Adrenal gland (tissue), 12 donors: ENCODE data around the gene HPSE2. TPM values are rescaled to one million over a fixed set of nuclear protein-coding genes. Genes with fewer than 3 reads are reported as not detected.

Source experiments
- DNase-seq, 7 donors: peaks; one replicate each; pipeline ENCODE4 v3.0.0-alpha.2; 2019 to 2020
- H3K27ac ChIP-seq, 5 donors: fragments of 200-600 bp; sonication (generic) in 4 of 5; 1 replicate in 3 of 5; 2 replicates in 2 of 5; pipeline versions ENCODE4 v1.5.1 to v1.8.0; 2016 to 2020; ENCODE audit warnings: mild to moderate bottlenecking in 1 of 5
- H3K27me3 ChIP-seq: fragments of 200-600 bp; 2 replicates; pipeline ENCODE4 v1.8.0; 2021
- H3K36me3 ChIP-seq, 2 donors: fragments of 200-600 bp; replicated peaks in 1 of 2; 1 replicate in 1 of 2; 2 replicates in 1 of 2; pipeline versions ENCODE4 v1.5.1 to v1.8.0; 2018 to 2022
- H3K4me1 ChIP-seq, 2 donors: fragments of 200-600 bp; replicated peaks in 1 of 2; 1 replicate in 1 of 2; 2 replicates in 1 of 2; pipeline versions ENCODE4 v1.5.1 to v1.8.0; 2018 to 2021
- H3K4me3 ChIP-seq, 4 donors: fragments of 200-600 bp; sonication (generic) in 3 of 4; one replicate each; pipeline ENCODE4 v1.5.1; 2016 to 2018
- H3K9me3 ChIP-seq, 3 donors: fragments of 200-600 bp; sonication (generic) in 1 of 3; replicated peaks in 1 of 3; 1 replicate in 2 of 3; 2 replicates in 1 of 3; pipeline versions ENCODE4 v1.5.1 to v1.8.0; 2016 to 2021
- POLR2A ChIP-seq, 2 donors: fragments of 450-650 bp; IDR thresholded peaks; one replicate each; pipeline ENCODE4 v1.6.1; 2017; ENCODE audit warnings: antibody characterized with exemption in 2 of 2, mild to moderate bottlenecking in 2 of 2, moderate library complexity in 1 of 2
- WGBS, 4 donors: extraction: QIAGEN DNeasy Blood & Tissue Kit in 2 of 4; methylation state at CpG; one replicate each; pipeline versions ENCODE4 v1.1.5 to v1.1.7; 2013 to 2017; 5-methylcytosine and 5-hydroxymethylcytosine counted together
- intact Hi-C, 2 donors: fragments of 100-400 bp; cut with DNase I; formaldehyde crosslinking; loops; one replicate each; pipeline versions ENCODE4 v1.14.1 to v1.15.0; 2022 to 2023
- polyA plus RNA-seq, 3 donors: library from polyadenylated mRNA; stranded (reverse); fragments of 200-250 nt in 2 of 3; fragments of 350-450 nt in 1 of 3; fragmentation: Illumina TruSeq in 1 of 3; extraction: RNeasy Lipid Tissue Mini Kit (QIAGEN cat#74804) in 1 of 3; gene quantifications; one replicate each; pipeline ENCODE4 v1.2.3, GENCODE V29; 2013 to 2014
- total RNA-seq, 9 donors: library from RNA; depleted of rRNA in 4 of 9; stranded (reverse); fragments of >200 nt in 4 of 9; fragments of 120-200 nt in 1 of 9; fragmentation: NEBNext Ultra II Directional in 1 of 9; extraction: Animal tissue kit (Norgen Biotek cat#: 25700) in 1 of 9; gene quantifications; one replicate each; pipeline versions ENCODE4 v1.1.0 to v1.2.4, GENCODE V29; 2013 to 2023
- TF ChIP-seq, protein P1 (sequence below), 6 experiments: fragments of 450-650 bp in 4 of 6; fragments of 200-600 bp in 2 of 6; sonication (generic) in 1 of 6; IDR thresholded peaks; 1 replicate in 5 of 6; 2 replicates in 1 of 6; pipeline versions ENCODE4 v1.5.1 to v1.8.0; 2016 to 2021; ENCODE audit warnings: antibody characterized with exemption in 6 of 6, mild to moderate bottlenecking in 2 of 6, moderate library complexity in 1 of 6
- donor health status: healthy with polysubstance abuse.
- donor health status: Bipolar disorder and iron deficiency.
- donor health status: DM: yes; HTN: yes; CAD: no.
- donor health status: DM: no; HTN: no; CAD: no.
- donor health status: DM: no; HTN: no; CAD: no.
- donor health status: DM: yes; HTN: yes; CAD: no.

Gene HPSE2
- total and polyA plus RNA-seq, 12 donors: under 0.01 to 0.16 (median 0.10) TPM; not detected in 9

GRCh38 chr10:98636921-98637329 is 598.7 kb downstream of the HPSE2 start:
- H3K4me1 ChIP-seq: no peaks in the 10 kb centered on the region
- intact Hi-C loops: no loop called here
- no peaks in the 10 kb centered on the region for H3K27me3 ChIP-seq
- no peaks in the 10 kb centered on the region for H3K36me3 ChIP-seq
- H3K27ac ChIP-seq: no peak overlapping the region
- no peak for TF ChIP-seq POLR2A (IDR thresholded peaks at IDR 0.05)
- TF ChIP-seq, protein P1, sequence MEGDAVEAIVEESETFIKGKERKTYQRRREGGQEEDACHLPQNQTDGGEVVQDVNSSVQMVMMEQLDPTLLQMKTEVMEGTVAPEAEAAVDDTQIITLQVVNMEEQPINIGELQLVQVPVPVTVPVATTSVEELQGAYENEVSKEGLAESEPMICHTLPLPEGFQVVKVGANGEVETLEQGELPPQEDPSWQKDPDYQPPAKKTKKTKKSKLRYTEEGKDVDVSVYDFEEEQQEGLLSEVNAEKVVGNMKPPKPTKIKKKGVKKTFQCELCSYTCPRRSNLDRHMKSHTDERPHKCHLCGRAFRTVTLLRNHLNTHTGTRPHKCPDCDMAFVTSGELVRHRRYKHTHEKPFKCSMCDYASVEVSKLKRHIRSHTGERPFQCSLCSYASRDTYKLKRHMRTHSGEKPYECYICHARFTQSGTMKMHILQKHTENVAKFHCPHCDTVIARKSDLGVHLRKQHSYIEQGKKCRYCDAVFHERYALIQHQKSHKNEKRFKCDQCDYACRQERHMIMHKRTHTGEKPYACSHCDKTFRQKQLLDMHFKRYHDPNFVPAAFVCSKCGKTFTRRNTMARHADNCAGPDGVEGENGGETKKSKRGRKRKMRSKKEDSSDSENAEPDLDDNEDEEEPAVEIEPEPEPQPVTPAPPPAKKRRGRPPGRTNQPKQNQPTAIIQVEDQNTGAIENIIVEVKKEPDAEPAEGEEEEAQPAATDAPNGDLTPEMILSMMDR (IDR thresholded peaks at IDR 0.05): no peak
- H3K4me3 ChIP-seq: no peak overlapping the region
- H3K9me3 ChIP-seq: no peaks in the 10 kb centered on the region
- DNase-seq: no peak

- intact Hi-C loops: no loop called here
- Histone ChIP-seq H3K27ac (no peak overlapping the region), H3K4me1 (no peaks in the 10 kb centered on the region), H3K27me3 (no peaks in the 10 kb centered on the region), H3K36me3 (no peaks in the 10 kb centered on the region), H3K4me3 (no peak overlapping the region), H3K9me3 (no peaks in the 10 kb centered on the region)
- WGBS, 4 donors: 64 to 66% (median 64%) methylated on average over 7 of the region's 7 CpGs
- TF ChIP-seq, protein P1 (IDR thresholded peaks at IDR 0.05): no peak
- no peak for DNase-seq
These were observed 603.0 kb downstream of the HPSE2 start for GRCh38 chr10:98632456-98633150.

DNA sequence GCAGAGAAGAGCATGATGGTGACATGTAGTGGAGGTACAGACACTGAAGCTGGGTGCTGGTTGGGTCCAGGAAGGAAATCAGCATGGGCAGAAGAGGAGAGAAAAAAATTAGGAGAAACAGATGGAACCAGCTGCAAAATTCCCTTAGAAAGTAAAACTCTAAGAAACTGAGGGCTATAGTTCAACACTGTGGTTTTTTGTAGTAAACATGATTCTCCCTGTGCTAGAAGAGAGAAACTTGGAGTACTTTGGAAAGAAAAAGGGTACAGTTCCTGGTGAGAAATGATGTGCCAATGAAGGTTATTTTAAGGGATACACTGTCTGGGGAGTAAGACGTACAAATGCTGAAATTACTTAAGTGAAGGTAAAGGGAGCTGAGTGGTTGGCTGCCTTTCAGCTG is 607.4 kb downstream of the HPSE2 start:
- intact Hi-C loops: no loop called here
- WGBS, 4 donors: 74 to 79% (median 79%) methylated on average over 1 of the region's 1 CpG
- H3K27ac ChIP-seq: no peak overlapping the region

GRCh38 chr10:98627711-98628110 is 607.9 kb downstream of the HPSE2 start:
- TF ChIP-seq, protein P1 (IDR thresholded peaks at IDR 0.05): no peak
- TF ChIP-seq POLR2A (IDR thresholded peaks at IDR 0.05): no peak
- 55 to 78% (median 66%) methylated on average over 1 of the region's 1 CpG for WGBS, 4 donors

More for the DNA sequence above, 607.4 kb downstream of the HPSE2 start:
- TF ChIP-seq, protein P1 (IDR thresholded peaks at IDR 0.05): no peak
- TF ChIP-seq POLR2A (IDR thresholded peaks at IDR 0.05): no peak
- Histone ChIP-seq H3K4me3 (no peak overlapping the region), H3K9me3 (no peaks in the 10 kb centered on the region), H3K36me3 (no peaks in the 10 kb centered on the region), H3K4me1 (no peaks in the 10 kb centered on the region), H3K27me3 (no peaks in the 10 kb centered on the region)
- no peak for DNase-seq

More at GRCh38 chr10:98627711-98628110, 607.9 kb downstream of the HPSE2 start:
- Histone ChIP-seq H3K27me3 (no peaks in the 10 kb centered on the region), H3K9me3 (no peaks in the 10 kb centered on the region), H3K4me1 (no peaks in the 10 kb centered on the region), H3K36me3 (no peaks in the 10 kb centered on the region), H3K4me3 (no peak overlapping the region), H3K27ac (no peak overlapping the region)
- intact Hi-C loops: no loop called here
- no peak for DNase-seq
